Stimulated activated CD4-positive, alpha-beta T cell treated with anti-CD3 and anti-CD28 coated beads, Interleukin-15, amount 100 ng/mL, for 48 hours (primary cell): ENCODE measurements around the gene PADI4.

Experiments used
- DNase-seq, 2 donors: peaks; one replicate each; pipeline ENCODE4 v3.0.0-alpha.2; 2020; ENCODE audit warnings: low read depth in 2 of 2

PADI4 gene

DNA sequence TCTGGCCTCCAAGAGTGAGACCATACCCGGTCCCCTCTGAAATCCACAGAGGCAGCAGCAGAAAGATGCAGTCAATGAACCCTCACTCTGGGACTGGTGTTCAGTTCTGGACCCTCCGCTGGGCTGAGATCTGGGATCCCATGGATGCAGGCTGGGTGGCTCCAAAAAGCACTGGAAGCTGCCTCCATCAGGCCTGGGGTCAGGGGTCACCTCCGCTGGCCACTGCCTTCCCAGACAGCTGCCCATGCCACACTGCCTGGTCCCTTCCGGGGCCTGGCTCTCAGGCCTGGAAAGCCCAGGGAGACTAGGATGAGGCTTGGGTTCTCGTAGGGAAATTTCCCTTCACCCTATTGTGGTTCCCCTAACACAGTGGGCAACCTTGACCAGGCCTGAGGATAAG, 21.4 kb upstream of the PADI4 start:
- DNase-seq = no peak

DNA sequence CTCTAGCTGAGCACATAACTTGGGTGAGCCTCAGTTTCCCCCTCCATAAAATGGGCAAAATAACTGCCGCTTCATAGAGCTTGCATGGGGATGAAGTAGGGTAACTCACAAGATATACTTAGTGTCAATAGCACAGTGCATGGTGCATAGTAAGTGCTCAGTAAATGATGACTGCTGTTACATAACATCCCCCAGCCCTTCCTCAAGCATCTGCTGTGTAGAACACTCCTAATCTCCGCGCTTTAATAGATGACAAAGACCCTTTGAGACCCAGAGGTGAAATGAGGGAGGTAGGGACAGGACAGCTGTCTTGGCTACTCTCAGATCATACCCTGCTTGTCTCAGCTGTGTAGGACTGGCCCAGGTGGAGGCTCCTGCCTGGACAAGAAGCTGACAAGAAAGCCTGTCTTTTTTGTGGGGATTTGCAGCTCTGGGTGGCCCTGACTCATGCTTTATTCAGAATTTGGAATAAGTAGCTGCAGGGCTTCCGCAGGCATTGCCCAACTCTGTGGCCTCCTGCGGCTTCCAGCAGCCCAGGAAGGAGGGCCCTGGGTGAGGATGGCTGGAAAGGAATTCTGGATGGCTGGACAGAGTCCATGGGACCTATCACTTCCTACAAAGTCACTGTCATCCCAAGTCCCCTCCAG, 20.7 kb upstream of the PADI4 start:
- no peak for DNase-seq

DNA sequence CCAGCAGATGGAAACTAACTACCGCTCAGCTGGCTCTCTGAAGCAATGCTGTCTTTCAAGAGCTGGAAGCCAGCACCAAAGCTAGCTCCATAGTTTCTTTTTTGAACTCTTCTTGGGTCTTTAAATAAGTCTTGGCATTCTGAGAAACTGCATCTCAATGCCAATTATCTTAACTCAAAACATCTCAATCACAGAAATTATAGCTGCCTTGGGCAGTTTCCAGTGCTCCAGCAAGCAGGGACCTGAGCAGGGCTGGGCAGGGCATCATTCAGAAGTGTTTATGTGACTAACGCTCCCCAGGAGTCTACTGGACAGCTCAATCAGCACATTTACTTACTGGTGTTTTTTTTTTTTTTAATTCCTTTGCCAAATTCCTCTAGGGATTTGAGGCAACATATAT, 18.3 kb upstream of the PADI4 start:
- no peak for DNase-seq

DNA sequence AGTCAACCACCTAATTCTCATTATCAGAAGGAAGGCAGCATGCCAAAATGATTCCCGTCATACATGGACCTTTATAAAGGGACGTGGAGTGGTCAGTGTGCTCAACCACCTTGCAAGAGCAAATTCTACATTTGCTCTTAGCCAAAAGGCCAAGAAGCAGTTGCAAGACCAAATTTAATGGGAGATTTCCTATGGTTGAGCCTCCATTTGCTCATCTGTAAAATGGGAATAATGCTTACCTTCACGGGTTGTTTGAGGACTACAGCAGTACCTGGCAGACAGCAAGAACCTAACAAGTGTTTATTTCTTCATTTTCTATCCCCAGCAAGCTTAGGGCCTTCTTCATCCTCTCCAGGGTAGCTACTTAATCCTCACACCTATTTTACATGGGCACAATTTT, 17.4 kb upstream of the PADI4 start:
- DNase-seq = no peak

DNA sequence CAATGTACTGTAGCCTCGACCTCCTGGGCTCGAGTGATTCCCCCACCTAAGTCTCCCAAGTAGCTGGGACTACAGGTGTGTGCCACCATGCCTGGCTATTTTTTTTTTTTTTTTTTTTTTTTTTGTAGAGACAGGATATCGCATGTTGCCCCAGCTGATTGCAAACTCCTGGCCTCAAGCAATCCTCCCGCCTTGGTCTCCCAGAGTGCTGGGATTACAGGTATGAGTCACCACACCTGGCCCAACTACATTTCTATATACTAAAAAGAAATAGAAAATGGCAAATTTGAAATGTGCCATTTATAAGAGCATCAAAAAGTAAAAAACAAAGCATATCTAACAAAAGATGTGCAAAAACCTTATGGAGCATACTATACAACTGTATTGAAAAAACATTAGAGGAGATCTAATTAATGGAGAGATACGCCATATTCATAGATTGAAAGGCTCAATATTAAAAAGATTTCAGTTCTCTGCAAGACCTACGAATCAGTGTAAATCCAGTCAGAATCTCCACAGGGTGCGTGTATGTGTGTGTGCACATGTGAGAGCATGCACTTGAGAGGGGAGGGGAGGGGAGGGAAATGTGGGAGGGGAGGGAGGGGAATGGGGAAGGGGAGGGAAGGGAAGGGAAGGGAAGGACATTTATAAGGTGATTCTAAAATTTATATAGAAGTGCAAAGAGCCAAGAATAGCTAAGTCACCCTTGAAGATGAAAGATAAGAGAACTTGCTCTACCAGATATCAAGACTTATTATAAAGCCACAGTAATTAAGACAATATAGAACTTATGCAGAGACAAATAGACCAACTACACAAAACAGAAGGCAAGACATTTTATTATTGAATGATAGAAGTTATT, 15.5 kb upstream of the PADI4 start:
- no peak for DNase-seq

DNA sequence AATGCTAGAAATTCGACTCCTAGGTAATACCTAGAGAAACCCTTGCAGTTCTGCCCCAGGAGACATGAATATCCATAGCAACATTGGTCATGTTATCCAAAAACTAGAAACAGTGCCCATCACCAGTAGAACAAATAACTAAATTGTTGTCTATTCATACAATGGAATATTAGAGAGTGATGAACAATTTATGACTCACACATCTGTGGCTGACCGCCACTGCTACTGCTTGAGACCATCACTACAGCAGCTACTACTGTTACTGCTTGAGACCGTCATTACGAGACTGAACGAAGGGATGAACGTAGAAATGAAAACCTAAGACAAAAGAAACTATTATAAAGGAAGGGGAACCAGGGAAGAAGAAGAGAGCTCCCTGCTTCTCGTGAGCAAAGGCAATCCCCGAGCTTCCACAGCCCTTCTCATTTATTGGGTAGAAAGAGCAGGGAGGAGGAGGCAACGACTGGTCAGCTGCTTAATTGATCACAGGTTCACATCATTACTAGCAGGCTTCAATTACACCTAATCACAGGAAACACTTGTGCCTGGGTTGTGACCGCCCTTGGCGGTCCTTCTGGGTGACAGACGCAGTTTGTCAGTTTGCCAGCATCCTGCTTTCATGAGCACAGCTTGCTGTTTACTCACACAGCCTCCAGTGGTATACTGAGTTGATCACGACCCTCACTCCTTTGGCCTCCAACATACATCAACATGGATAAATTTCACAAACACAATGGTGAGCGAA, 14.1 kb upstream of the PADI4 start:
- no peak for DNase-seq

DNA sequence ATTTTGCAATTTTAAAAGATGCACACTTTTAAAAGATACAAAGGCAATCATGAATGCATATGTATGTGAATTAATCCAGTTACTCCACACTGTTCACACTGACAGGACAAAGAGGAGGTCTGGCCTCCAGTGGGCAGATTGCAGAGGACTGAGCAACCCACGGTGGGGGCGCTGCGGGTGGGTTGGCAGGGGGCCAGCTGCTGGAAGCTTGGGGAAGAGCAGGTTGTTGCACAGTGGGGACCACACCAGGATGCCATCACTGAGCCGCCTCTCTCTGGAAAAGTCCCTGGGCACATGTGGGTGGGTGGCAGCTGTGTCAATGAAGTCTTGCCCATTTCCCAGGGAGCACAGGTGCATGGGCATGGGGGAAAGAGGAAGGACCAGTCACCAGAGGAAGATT, 12.7 kb upstream of the PADI4 start:
- DNase-seq = no peak

DNA sequence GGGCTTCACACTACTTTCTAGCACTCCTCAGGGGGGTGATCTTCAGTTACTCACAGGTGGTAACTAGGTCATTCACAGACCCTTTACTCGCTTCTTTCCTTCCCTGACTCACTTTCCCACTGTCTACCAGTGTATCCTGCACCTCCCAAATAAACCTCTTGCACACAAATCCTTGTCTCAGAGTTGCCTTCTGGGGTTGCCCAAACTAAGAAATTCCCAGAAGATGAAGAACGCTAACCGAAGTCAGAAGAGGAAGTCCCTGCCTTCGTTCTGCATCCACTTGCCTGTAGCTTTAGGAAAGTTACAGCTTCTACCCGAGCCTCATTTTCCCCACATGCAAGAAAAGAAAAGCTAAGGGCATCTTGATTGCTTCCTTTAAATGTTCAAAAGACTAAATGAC, 11.9 kb upstream of the PADI4 start:
- no peak for DNase-seq

DNA sequence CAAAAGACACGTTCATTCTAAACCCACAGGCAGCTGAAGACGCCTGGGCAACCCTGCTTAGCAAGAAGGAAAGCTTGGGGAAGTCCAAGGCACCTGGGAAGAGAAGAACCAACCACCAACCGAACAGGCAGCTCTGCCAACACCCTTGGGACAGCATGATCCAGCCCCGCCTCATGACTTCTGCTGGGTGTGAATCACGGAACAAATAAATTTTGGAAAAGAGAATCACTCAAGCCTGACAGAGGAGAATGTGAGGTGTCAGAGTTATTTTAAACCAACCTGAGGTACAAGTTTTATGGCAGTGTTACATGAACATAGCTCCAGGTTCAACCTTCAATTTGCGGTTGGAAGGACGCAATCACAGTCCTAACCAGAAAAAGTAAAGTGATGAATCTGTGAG, 10.0 kb upstream of the PADI4 start:
- no peak for DNase-seq

DNA sequence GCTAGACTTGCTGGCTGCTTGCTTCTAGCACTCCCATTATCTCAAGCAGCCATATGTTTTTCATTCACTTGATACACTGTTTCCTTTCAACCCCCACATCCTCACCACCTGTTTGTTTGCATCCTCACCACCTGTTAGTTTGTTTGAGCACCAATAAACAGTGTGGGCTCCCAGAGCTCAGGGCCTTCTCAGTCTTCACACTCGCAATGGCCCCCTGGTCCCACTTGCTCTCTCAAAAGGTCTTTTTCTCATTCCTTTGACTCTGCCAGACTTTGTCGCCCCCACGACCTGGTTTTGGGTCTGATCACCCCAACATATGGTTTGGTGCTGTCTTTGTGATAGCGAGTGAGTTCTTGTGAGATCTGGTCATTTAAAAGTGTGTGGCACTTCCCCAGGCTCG, 6.2 kb upstream of the PADI4 start:
- no peak for DNase-seq

DNA sequence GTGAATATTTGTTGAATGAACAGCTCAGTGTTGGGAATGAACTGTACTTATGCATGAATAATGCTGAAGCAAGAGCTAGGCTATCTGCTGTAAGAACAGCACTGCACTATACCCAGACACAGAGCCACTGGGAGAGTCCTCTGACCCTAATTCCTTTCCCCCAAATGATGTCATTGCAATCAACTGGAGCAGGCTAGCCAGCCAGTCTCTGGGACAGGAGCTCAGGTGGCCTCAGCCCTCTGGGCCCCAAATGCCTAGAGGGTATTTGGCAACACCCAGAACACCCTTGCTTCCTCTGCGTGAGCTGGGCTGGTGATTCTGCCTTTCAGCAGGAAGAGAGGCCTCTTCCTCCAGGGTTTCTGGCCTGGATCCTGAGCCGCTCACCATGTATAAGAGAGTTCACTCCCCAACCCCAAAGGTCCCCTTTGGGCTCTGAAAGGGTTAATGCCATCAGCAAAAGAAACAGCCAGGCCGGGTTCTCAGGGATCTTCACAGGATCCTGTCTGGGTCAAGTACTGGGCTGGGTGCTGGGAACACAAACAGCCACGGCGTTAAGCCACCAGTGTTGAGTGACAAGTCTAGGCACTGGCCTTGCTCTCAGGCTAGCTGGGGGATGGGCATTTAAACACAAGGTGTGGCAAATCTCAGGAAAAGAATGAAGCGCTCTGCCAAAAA, 3.7 kb upstream of the PADI4 start:
- no peak for DNase-seq

DNA sequence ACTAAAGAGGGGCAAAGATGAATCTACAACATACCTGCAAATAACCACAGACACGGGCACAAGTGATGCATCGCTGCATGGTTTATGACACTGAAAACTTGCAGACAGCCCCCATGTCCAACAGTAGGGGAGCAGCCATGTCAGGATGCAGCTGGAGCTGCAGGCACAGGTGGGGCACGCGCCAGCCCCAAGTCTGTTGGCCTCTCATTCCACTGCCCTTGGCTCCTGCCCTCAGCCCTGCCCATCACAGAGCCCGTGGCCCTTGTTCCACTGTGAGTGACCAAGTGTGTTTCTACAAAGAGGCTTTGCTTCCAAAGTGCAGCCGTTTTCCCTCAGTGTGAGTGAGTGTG, 3.2 kb upstream of the PADI4 start:
- DNase-seq = no peak

DNA sequence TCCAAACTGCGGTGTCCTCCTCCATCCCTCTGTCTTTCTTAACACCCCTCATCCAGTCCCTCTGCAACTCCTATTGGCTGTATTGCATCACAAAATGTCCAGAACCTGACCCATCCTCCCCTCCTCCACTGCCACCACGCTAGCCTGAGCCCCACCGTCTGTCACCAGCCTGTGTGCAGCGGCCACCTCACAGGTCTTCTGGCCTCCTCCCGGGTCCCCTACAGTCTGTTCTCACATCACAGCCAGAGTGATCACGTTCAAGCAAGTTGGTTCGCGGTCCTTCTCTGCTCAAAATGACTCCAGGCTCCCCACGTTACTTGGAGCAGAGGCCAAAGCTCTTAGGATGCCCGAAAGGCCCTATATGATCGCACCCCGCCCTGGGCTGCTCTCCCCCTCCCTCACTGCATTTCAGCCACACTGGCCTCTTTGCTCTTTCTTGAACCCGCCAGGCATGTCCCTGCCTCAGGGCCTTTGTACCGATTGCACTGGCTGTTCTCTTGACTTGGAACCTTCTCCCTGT, 2.4 kb upstream of the PADI4 start:
- DNase-seq = no peak

DNA sequence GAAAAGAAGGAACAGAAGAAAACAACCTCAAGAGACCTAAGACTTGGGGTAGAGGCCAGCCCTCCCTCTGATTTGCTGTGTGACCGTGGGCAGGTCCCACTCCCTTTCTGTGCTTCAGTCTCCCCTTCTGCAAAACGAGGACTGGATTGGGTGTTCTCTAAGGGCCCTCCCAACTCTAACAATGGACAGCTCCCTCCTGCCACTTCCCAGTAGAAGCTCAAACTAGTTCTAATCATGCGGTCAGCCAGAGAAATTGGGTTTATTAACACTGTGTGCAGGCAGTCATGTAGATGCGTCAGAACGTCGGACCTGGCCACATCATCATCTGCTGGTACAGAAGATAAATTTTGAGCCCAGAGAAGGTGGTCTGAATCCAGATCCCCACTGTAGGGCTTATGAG, 1.6 kb upstream of the PADI4 start:
- DNase-seq = no peak

DNA sequence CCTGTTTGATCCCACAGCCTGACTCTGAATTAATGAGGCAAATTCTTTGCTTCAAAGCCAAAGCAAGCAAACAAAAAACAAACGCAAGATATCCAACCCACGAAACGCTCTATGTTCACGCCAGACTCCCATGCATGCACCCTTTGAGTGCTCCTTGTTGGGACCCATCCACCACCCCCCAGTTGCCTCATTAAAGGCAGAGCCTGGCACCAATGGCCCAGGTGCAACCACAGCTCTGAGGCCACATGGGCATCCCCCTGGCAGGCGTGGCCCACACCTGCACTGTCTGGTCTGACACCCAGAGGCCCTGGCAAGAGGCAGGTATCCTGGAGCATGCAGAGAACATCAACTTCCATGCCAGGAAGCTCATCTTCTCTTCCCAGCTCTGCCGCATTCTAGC, 1.1 kb upstream of the PADI4 start:
- no peak for DNase-seq

DNA sequence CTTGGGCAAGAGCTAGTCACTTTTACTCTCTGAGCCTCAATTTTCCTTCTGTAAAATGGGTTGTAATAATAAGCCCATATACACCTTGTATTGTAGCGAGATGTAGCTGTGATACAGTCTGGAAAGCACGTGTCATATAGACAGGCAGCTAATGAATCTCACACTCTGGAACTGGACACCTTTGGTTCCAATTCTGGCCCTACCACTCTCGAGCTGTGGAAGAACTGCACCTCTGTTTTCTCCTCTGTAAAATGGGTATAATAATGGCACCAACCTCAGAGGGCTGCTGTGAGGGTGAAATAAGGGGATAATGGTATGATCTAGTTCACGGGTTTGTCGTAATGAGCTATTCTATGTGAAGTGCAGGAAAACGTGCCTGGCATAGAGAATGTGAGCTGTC, 668 bp upstream of the PADI4 start:
- DNase-seq = no peak

DNA sequence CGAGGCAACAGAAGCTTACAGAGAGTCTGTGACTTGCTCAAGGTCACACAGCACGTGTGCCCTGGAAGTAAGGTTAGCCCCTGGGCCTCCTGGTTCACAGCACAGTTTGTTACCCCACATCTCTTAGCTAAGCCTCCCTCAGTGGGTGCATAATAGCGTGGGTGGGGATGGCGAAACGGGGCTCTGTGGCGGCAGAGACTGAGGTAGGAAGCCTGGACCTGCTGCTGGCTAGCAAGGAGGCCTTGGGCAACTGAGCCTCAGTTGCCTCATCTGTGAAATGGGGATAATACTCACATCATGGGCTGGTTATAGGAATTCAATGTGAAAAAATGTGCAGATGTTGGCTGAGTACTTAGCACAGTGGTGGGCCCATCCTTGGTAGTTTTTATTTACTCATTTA, 596 bp downstream of the PADI4 start:
- no peak for DNase-seq

DNA sequence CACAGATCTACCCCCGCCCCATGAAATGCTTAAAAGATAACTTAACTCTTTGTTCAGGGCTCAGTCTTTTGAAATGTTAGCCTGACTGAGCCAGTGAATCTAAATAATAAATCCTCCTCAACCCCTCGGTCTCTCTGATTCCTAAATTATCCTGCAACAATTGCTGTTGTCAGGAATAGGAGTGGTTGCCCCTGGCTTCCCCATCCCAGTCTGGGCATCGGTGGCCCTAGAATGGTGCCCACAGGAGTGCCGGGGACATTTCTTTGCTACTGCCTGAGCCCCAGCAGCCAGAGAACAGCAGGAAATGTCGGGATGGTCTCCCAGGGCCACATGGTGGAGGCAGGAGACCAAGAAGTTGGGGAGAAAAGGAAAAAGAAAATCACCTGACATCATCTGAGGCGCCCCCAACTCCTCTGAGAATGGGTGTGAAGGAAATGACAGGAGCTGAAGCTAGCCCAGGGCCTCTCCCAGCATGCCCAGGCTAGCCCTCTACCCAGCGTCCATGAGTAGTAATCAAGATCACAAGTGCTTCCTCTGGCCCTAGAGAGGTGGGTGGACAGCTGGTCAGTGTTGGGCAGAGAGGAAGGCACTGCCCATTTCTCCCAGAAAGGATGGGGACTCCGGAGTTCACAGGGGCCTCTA, 1.6 kb downstream of the PADI4 start:
- DNase-seq = no peak

DNA sequence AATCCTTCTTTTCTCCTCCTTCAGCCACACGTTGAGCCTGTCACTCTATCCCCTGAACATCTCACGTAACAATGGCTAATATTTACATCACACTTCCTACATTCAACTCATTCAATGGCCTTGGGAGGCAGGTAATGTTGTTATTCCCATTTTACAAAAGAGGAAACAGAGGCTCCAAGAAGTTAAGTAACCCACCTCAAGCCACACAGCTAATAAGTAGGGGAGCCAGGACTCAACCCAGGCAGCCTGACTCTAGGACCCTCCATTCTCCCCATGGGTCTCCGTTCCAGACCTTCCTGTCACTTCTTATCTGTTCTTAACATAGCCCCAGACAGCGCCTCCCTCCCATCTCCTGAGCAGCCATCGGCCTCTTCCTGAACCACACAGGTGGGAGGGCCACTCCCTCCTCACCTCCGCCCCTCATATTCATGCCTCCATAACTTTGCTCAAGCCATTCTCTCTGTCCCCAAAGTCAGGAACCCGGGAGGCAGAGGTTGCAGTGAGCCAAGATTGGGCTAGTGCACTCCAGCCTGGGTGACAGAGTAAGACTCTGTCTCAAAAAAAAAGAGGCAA, 2.2 kb downstream of the PADI4 start:
- DNase-seq = no peak

DNA sequence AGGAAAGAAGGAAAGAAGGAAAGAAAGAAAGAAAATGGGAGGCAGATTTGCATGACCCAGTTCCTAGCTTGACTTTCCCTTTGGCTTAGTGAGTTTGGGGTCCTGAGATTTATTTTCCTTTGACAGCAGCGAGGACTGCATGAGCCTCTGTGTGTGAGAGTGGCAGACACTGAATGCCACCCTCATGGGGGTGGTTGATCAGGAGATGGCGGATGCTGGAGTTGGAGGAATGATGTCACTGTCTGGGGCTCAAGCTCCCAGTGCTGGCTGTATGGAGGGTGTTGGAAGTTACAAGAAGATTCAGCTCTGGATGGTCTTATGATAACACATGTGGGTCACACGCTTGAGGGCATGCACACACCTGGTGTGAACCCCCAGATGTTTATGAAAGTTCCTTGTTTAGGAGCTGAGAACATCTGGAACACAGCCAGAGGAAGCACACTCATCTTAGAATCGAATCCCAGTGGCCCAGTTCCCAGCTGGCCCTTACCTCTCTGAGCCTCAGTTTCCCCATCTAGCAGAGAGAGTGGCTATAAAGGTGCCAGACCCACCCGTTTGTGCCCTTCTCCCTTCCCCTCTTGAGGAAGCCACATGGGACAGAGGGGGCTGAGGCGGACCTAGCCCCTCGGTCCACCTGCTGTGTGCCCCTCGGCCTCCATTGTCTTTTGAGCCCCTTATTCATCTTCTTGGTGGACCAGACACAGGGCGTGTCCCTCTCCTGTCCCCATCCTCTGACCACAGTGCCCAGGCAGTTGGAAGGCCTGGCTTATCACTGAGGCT, 5.7 kb downstream of the PADI4 start:
- no peak for DNase-seq
